ENCODE results near the gene GNAS.

GNAS gene

DNA sequence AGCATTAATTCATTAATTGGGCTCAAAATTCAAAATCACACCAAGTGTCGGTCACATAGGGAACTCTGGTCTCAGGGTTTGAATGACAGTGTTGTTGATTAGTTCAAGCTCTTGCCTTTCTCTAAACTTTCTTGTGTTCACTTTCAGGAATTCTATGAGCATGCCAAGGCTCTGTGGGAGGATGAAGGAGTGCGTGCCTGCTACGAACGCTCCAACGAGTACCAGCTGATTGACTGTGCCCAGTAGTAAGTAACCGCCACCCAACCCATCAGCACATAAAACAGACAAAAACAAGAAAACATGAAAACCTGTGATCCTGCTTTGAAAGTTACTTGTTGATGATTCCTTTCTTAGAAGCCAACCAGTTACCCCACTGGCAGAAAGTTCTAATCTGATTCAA, 52.7 kb downstream of the GNAS start:
- no peak for DNase-seq (ENCODE audit: low read depth)
- TF ChIP-seq, protein P1, sequence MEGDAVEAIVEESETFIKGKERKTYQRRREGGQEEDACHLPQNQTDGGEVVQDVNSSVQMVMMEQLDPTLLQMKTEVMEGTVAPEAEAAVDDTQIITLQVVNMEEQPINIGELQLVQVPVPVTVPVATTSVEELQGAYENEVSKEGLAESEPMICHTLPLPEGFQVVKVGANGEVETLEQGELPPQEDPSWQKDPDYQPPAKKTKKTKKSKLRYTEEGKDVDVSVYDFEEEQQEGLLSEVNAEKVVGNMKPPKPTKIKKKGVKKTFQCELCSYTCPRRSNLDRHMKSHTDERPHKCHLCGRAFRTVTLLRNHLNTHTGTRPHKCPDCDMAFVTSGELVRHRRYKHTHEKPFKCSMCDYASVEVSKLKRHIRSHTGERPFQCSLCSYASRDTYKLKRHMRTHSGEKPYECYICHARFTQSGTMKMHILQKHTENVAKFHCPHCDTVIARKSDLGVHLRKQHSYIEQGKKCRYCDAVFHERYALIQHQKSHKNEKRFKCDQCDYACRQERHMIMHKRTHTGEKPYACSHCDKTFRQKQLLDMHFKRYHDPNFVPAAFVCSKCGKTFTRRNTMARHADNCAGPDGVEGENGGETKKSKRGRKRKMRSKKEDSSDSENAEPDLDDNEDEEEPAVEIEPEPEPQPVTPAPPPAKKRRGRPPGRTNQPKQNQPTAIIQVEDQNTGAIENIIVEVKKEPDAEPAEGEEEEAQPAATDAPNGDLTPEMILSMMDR (IDR thresholded peaks at IDR 0.05; ENCODE audit: low read depth, low read length), result no peak
- TF ChIP-seq POLR2A (IDR thresholded peaks at IDR 0.05; ENCODE audit: extremely low read depth, insufficient read length) (no peak), MYC (IDR thresholded peaks at IDR 0.05; ENCODE audit: low read depth, low read length) (no peak)
- TF ChIP-seq, protein P2, sequence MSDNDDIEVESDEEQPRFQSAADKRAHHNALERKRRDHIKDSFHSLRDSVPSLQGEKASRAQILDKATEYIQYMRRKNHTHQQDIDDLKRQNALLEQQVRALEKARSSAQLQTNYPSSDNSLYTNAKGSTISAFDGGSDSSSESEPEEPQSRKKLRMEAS (IDR thresholded peaks at IDR 0.05; ENCODE audit: low read depth, low read length), result no peak
- H3K4me3 ChIP-seq (ENCODE audit: low read depth, low read length), result no peak overlapping the region

DNA sequence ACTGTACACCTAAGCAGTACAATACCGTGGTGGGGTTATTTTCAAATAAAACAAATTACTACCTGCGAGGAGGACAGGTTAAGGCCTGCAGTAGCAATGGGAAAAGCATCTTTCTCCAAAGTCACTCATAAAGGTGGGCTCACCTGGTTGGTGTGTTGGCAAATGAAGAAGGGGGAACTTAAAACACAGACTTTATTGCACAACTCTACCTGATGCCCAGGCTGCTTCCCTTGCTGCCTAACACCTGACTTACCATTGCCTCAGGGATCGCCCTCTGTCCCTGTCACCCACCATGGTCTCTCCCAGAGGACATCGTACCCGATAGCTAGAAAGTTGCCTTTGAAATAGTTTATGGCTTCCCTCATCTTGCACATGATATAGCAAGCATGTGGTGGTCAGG, 53.6 kb downstream of the GNAS start:
- H3K4me3 ChIP-seq (ENCODE audit: low read depth, low read length), result no peak overlapping the region
- DNase-seq (ENCODE audit: low read depth), result no peak
- TF ChIP-seq, protein P2 (IDR thresholded peaks at IDR 0.05; ENCODE audit: low read depth, low read length), result no peak
- TF ChIP-seq, protein P1 (IDR thresholded peaks at IDR 0.05; ENCODE audit: low read depth, low read length), result no peak
- no peak for TF ChIP-seq POLR2A (IDR thresholded peaks at IDR 0.05; ENCODE audit: extremely low read depth, insufficient read length)
- TF ChIP-seq MYC (IDR thresholded peaks at IDR 0.05; ENCODE audit: low read depth, low read length), result no peak

DNA sequence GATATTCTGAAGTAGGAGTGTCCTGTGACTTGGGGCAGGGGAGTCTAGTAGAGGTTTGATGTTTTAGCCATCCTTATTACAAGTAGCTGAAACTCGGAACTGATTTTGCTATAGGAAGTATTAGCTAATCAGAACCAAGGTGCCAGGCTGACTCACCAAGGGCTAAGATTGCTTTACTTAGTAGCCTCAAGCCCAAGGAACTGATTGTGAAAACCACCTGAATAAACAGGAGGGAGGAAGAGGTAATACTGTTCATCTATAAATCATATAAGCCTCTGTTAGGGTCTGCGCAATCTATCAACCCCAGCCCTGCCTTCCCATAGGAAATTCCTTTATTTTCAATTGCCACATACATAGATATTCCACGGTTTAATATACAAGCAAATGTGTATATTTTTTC, 54.4 kb downstream of the GNAS start:
- peak; percentile 68 for DNase-seq (ENCODE audit: low read depth)
- H3K4me3 ChIP-seq (ENCODE audit: low read depth, low read length), result peak overlapping the region; percentile 18
- TF ChIP-seq POLR2A (IDR thresholded peaks at IDR 0.05; ENCODE audit: extremely low read depth, insufficient read length) (no peak), MYC (IDR thresholded peaks at IDR 0.05; ENCODE audit: low read depth, low read length) (no peak)
- TF ChIP-seq, protein P1 (IDR thresholded peaks at IDR 0.05; ENCODE audit: low read depth, low read length), result no peak
- TF ChIP-seq, protein P2 (IDR thresholded peaks at IDR 0.05; ENCODE audit: low read depth, low read length), result no peak

DNA sequence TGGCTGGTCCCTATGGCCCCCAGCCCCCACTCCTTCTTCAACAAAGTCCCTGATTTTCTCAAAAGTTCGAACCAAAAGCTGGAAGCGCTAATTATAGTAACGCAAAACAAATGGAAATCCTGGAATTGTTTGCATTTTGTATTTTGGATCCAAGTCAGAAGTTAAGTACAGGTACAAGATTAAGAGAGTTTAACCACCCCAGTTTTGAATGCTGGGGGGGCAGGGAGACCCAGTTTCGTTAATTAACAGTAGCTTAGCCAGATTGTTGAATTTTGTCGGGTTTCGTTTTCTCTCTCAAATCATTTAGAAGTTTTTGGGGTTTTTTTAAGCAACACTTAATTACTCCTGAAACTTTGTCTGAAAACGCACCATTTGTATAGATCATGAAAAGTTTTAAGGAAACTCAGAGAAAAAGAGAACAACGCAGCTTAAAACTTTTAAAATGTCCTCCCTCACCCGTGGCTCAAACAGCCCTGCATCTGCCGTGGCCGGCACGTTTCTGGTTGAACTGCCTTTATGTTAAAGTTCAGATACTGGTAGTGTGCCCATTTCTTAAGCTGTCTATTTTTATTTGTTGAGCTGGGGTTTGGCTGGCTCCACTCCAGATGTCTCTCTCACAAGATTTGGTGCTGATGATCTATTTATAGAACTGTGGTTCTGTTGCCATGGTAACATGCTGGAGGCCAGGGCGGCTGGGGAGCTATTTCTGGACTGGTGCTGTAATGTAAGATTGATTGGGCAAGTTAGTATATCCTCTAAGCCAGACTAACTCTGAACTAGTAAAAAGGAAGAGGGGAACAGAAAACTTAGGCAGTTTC, 55.0 kb downstream of the GNAS start:
- peak overlapping the region; percentile 30 for H3K4me3 ChIP-seq (ENCODE audit: low read depth, low read length)
- TF ChIP-seq, protein P1 (IDR thresholded peaks at IDR 0.05; ENCODE audit: low read depth, low read length), result no peak
- TF ChIP-seq, protein P2 (IDR thresholded peaks at IDR 0.05; ENCODE audit: low read depth, low read length), result peak; percentile 78
- TF ChIP-seq MYC (IDR thresholded peaks at IDR 0.05; ENCODE audit: low read depth, low read length), result peak; percentile 78
- DNase-seq (ENCODE audit: low read depth), result peak; percentile 99

DNA sequence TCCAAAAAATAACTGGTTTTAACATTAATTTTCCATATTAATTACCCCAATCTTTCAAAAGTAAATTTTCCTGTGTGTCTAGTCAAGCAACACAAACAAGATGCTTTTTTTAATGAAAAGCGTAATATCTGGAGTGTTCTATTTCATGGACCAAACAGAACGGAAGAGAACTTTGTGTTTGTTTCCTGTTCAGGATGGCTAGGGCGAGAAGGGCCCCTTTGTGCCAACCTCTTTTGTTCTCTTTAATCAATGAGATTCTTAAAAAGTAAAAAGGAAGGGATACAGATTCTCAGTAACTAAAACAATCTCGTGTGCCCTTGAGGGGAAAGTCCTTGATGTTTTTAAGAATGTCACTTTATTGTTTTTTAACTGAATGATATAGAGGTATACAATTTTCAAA, 55.7 kb downstream of the GNAS start:
- TF ChIP-seq, protein P2 (IDR thresholded peaks at IDR 0.05; ENCODE audit: low read depth, low read length), result no peak
- no peak for TF ChIP-seq MYC (IDR thresholded peaks at IDR 0.05; ENCODE audit: low read depth, low read length)
- TF ChIP-seq, protein P1 (IDR thresholded peaks at IDR 0.05; ENCODE audit: low read depth, low read length), result no peak
- no peak for TF ChIP-seq POLR2A (IDR thresholded peaks at IDR 0.05; ENCODE audit: extremely low read depth, insufficient read length)
- DNase-seq (ENCODE audit: low read depth), result no peak
- peak overlapping the region; percentile 30 for H3K4me3 ChIP-seq (ENCODE audit: low read depth, low read length)
